Mesendoderm (in vitro differentiated cells): Measurements from ENCODE around the gene PPP4R1. TPM values are rescaled to one million over a fixed set of nuclear protein-coding genes. Genes with fewer than 3 reads are reported as not detected.

ENCODE experiments used
- DNase-seq: peaks from one replicate; pipeline ENCODE4 v3.0.0; 2013
- H2AK5ac ChIP-seq: 2 replicates; pipeline ENCODE4 v1.6.1; 2013; ENCODE audit warnings: low read length, inconsistent platforms
- H2BK120ac ChIP-seq: 2 replicates; pipeline ENCODE4 v1.6.1; 2013; ENCODE audit warnings: low read depth, mild to moderate bottlenecking, low read length, moderate library complexity, mixed read lengths
- H2BK15ac ChIP-seq: replicated peaks from 2 replicates; pipeline ENCODE4 v1.6.1; 2013; ENCODE audit warnings: low read depth, mild to moderate bottlenecking, moderate library complexity
- H2BK5ac ChIP-seq: 2 replicates; pipeline ENCODE4 v1.6.1; 2013; ENCODE audit warnings: low read length, inconsistent platforms
- H3K18ac ChIP-seq: 2 replicates; pipeline ENCODE4 v1.6.1; 2013; ENCODE audit warnings: mild to moderate bottlenecking, low read length, mixed read lengths
- H3K23ac ChIP-seq: one replicate; pipeline ENCODE4 v1.6.1; 2013; ENCODE audit warnings: low read length
- H3K27ac ChIP-seq: 2 replicates; pipeline ENCODE4 v1.5.1; 2013; ENCODE audit warnings: low read depth, mild to moderate bottlenecking, inconsistent platforms, low read length, moderate library complexity
- H3K27me3 ChIP-seq: 2 replicates; pipeline ENCODE4 v1.6.1; 2013; ENCODE audit warnings: low read length, control low read depth, mild to moderate bottlenecking, inconsistent platforms; ENCODE audit not compliant: insufficient read depth, poor library complexity
- H3K36me3 ChIP-seq: 2 replicates; pipeline ENCODE4 v1.6.1; 2013; ENCODE audit warnings: low read length, inconsistent platforms; ENCODE audit not compliant: control insufficient read depth, insufficient read depth
- H3K4ac ChIP-seq: one replicate; pipeline ENCODE4 v1.6.1; 2013; ENCODE audit warnings: low read depth, mild to moderate bottlenecking, low read length, moderate library complexity
- H3K4me1 ChIP-seq: 2 replicates; pipeline ENCODE4 v1.6.1; 2013; ENCODE audit warnings: low read depth, low read length, inconsistent platforms; ENCODE audit not compliant: control insufficient read depth
- H3K4me2 ChIP-seq: 2 replicates; pipeline ENCODE4 v1.6.1; 2013; ENCODE audit warnings: low read length
- H3K4me3 ChIP-seq: 2 replicates; pipeline ENCODE4 v1.5.1; 2013; ENCODE audit warnings: mild to moderate bottlenecking, low read length
- H3K56ac ChIP-seq: one replicate; pipeline ENCODE4 v1.6.1; 2013; ENCODE audit warnings: low read length
- H3K79me1 ChIP-seq: 2 replicates; pipeline ENCODE4 v1.6.1; 2013; ENCODE audit warnings: low read length, inconsistent platforms
- H3K79me2 ChIP-seq: 2 replicates; pipeline ENCODE4 v1.6.1; 2013; ENCODE audit warnings: mild to moderate bottlenecking, low read length; ENCODE audit not compliant: control insufficient read depth, insufficient read depth
- H3K9ac ChIP-seq: 2 replicates; pipeline ENCODE4 v1.6.1; 2013; ENCODE audit warnings: low read length, inconsistent platforms
- H4K5ac ChIP-seq: one replicate; pipeline ENCODE4 v1.6.1; 2013; ENCODE audit warnings: low read length
- H4K8ac ChIP-seq: one replicate; pipeline ENCODE4 v1.6.1; 2013; ENCODE audit warnings: low read depth, mild to moderate bottlenecking, control low read depth, low read length, moderate library complexity
- WGBS: extraction: QIAGEN DNeasy Blood & Tissue Kit; methylation state at CpG from one replicate; pipeline ENCODE4 v1.1.7; 2013; ENCODE audit warnings: low lambda C conversion rate, missing lambda C conversion rate; ENCODE audit not compliant: insufficient coverage; ENCODE audit errors: extremely low coverage; 5-methylcytosine and 5-hydroxymethylcytosine counted together
- polyA plus RNA-seq, 2 experiments: library from polyadenylated mRNA; stranded (reverse); fragments of 200-250 nt; gene quantifications; one replicate each; pipeline ENCODE4 v1.2.3, GENCODE V29; 2013

Gene PPP4R1, protein sequence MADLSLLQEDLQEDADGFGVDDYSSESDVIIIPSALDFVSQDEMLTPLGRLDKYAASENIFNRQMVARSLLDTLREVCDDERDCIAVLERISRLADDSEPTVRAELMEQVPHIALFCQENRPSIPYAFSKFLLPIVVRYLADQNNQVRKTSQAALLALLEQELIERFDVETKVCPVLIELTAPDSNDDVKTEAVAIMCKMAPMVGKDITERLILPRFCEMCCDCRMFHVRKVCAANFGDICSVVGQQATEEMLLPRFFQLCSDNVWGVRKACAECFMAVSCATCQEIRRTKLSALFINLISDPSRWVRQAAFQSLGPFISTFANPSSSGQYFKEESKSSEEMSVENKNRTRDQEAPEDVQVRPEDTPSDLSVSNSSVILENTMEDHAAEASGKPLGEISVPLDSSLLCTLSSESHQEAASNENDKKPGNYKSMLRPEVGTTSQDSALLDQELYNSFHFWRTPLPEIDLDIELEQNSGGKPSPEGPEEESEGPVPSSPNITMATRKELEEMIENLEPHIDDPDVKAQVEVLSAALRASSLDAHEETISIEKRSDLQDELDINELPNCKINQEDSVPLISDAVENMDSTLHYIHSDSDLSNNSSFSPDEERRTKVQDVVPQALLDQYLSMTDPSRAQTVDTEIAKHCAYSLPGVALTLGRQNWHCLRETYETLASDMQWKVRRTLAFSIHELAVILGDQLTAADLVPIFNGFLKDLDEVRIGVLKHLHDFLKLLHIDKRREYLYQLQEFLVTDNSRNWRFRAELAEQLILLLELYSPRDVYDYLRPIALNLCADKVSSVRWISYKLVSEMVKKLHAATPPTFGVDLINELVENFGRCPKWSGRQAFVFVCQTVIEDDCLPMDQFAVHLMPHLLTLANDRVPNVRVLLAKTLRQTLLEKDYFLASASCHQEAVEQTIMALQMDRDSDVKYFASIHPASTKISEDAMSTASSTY
- polyA plus RNA-seq (2013, experiment 1 of 2) = 83.0 TPM
- 85.7 TPM for polyA plus RNA-seq (2013, experiment 2 of 2)

DNA sequence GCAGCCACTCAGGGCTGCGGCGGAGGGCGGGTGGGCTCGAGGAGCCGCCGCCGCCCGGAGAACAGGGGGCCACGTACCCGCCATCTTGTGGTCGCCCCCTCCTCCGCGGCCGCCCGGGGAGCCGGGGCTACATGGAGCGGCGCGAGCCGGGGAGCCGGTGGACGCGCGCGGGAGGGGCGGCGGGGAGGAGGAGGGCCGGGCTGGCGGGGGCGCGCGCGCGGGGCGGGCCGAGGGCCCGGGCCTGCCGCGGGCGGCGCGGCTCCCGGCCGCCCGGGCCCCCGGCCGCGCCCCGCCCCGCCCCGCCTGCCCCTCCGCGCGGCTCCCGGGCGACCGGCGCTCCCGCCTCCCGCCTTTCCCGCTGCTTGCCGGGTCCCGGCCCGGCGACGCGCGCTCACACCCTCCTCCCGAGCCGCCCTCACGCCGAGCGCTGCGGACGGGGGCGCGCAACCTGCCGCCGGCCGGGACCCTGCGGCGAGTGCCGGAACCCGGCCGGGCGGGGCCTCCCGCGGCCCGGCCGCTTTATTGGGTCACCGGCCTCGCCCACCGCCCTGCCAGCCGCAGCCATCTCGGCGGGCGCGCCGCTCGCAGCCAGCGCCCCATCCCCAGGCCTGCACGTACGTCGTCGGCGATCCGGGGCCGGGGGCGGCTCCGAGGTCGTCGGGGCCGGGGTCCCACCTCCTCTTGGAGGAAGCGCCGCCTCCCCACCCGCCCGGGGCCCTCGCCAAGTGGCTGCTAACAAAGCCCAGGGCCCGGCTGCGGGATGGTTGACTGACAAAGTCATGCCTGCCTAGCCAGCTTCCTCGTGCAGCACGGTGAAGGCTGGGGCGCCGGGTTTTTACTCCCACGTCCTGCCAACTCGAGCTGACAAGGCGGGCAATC lies at the start of gene PPP4R1:
Gene PPP4R1, minus strand, starts transcription at position 159 of the 879 bp plus-strand sequence. Its CDS starts 75 bp downstream, at position 84.
- peak within 1 kb of the TSS; percentile 97 for H3K56ac ChIP-seq
- DNase-seq = peak; percentile 93
- no CpG with 5 or more reads among the region's 127 CpGs for WGBS

DNA sequence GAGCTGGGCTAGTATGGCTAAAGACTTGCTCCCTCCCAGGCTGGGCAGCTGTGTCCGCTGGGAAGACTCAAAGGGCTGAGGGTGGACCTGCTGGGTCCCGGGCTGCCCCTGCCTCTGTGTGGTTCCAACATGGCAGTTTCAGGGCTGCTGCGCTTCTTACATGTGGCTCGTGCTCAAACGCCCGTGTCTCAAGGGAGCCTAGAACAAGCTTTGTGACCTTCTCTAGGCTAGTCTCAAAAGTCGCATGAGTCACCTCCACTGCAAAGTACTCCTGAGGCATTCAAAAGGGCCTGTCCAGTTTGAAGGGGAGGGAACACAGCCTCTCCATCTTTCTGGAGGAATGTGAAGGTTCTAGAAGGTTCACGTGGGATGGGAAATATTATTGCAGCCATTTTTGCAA lies 49.0 kb upstream of the PPP4R1 start:
- H3K4me1 ChIP-seq = no peaks in the 10 kb centered on the region
- no peak overlapping the region for H4K8ac ChIP-seq
- H3K4me2 ChIP-seq = no peak overlapping the region
- H3K4me3 ChIP-seq = no peak overlapping the region
- no peaks in the 10 kb centered on the region for H3K36me3 ChIP-seq
- no peaks in the 10 kb centered on the region for H3K79me1 ChIP-seq
- no peak overlapping the region for H3K18ac ChIP-seq
- no peak overlapping the region for H3K9ac ChIP-seq
- no peak overlapping the region for H3K23ac ChIP-seq
- H4K5ac ChIP-seq = no peak overlapping the region
- DNase-seq = no peak
- H3K4ac ChIP-seq = no peak overlapping the region
- H3K79me2 ChIP-seq = no peaks in the 10 kb centered on the region
- H3K56ac ChIP-seq = no peak overlapping the region
- no CpG with 5 or more reads among the region's 8 CpGs for WGBS
- H2BK15ac ChIP-seq = no peak overlapping the region
- H2BK5ac ChIP-seq = no peak overlapping the region
- H2AK5ac ChIP-seq = no peak overlapping the region
- no peak overlapping the region for H3K27ac ChIP-seq
- no peaks in the 10 kb centered on the region for H3K27me3 ChIP-seq
- H2BK120ac ChIP-seq = no peak overlapping the region

More for the DNA sequence above, at the start of gene PPP4R1:
- Histone ChIP-seq H3K18ac (peak within 1 kb of the TSS; percentile 98), H3K23ac (peak within 1 kb of the TSS; percentile 69), H3K27me3 (no peaks in the 10 kb centered on the region), H2AK5ac (no peak within 1 kb of the TSS), H4K5ac (peak within 1 kb of the TSS; percentile 82), H3K79me1 (peaks cover 3% of the 10 kb centered on the region), H3K79me2 (peaks cover 29% of the 10 kb centered on the region), H2BK15ac (no peak within 1 kb of the TSS), H3K27ac (peak within 1 kb of the TSS; percentile 92), H3K36me3 (peaks cover 3% of the 10 kb centered on the region), H3K4ac (peak within 1 kb of the TSS; percentile 99), H4K8ac (peak within 1 kb of the TSS; percentile 81), H3K4me3 (peak within 1 kb of the TSS; percentile 89), H2BK5ac (peak within 1 kb of the TSS; percentile 69), H3K9ac (peak within 1 kb of the TSS; percentile 90), H3K4me2 (peak within 1 kb of the TSS; percentile 58), H2BK120ac (peak within 1 kb of the TSS; percentile 77), H3K4me1 (peaks cover 5% of the 10 kb centered on the region)

DNA sequence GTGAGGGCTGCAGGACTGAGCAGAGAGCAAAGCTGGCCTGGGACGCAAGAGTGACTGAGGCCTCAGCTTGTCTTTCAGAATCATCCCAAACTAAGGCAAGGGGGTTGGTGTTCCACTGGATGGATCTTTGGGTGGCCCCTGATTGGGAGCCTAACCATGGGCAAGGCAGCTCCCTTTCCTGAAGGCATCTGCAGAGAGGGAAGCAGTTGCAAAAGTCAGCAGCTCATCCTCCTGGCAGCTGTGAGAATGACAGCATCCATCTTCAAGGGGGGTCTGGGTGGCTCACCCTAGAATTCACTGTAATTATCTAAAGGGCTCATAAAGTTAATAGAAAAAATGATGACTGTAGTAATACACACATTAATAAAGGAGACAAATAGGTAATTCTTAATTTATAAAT lies 47.2 kb upstream of the PPP4R1 start:
- H3K18ac ChIP-seq = no peak overlapping the region
- no peak overlapping the region for H3K4ac ChIP-seq
- H3K79me2 ChIP-seq = no peaks in the 10 kb centered on the region
- no peaks in the 10 kb centered on the region for H3K79me1 ChIP-seq
- H3K23ac ChIP-seq = no peak overlapping the region
- no peak overlapping the region for H2BK15ac ChIP-seq
- H4K8ac ChIP-seq = no peak overlapping the region
- no peak overlapping the region for H3K56ac ChIP-seq
- no peaks in the 10 kb centered on the region for H3K36me3 ChIP-seq
- no CpG with 5 or more reads among the region's 1 CpG for WGBS
- no peak overlapping the region for H2BK120ac ChIP-seq
- no peak overlapping the region for H3K4me2 ChIP-seq
- no peak overlapping the region for H2BK5ac ChIP-seq
- H4K5ac ChIP-seq = no peak overlapping the region
- no peak overlapping the region for H2AK5ac ChIP-seq
- H3K27me3 ChIP-seq = no peaks in the 10 kb centered on the region
- no peak overlapping the region for H3K9ac ChIP-seq
- no peaks in the 10 kb centered on the region for H3K4me1 ChIP-seq
- no peak overlapping the region for H3K27ac ChIP-seq
- peak; percentile 61 for DNase-seq
- no peak overlapping the region for H3K4me3 ChIP-seq

DNA sequence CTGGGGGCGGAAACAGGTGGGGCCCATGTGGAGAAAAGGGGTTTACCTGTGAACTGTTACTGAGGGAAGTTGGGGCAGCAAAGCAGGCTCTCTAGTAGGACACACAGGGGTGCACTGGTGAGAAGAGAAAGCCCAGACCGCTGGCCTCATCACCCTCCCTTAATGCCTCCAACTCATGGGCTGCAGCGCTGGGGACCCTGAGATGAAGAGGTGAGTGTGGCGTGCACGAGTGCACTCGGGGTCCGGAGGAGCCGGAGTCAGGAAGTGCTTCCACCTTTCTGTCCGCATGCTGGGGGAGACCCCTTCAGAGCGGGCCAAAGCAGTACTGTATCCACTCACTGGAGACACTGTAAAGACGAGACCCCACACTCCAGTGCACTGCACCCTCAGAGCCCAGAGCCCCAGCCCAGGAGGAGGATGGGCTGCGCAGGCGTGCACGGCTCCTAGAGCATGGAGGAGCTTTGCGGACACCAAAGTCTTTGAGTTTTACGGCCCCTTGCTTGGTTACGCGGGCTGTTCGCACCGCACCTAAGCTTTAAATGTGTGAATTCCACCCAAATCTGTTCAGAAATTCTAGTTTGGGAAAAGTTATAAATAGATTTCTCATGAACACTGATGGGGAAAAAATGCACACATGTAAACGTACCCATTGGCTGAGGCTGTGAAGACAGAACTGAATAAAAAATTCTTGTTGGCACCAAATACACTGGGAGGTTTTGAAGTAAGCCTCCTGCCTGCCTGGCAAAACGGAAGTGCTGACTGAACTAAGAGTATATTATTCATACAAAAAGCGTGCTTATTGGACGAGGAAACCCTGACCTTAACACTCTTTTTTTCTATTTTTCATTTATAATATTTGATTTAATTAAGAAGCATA lies 45.4 kb upstream of the PPP4R1 start:
- no peaks in the 10 kb centered on the region for H3K79me1 ChIP-seq
- no peaks in the 10 kb centered on the region for H3K27me3 ChIP-seq
- H4K5ac ChIP-seq = no peak overlapping the region
- no peak overlapping the region for H2BK120ac ChIP-seq
- H2BK15ac ChIP-seq = no peak overlapping the region
- no peak for DNase-seq
- H3K56ac ChIP-seq = no peak overlapping the region
- no peaks in the 10 kb centered on the region for H3K36me3 ChIP-seq
- H3K79me2 ChIP-seq = no peaks in the 10 kb centered on the region
- no peak overlapping the region for H2BK5ac ChIP-seq
- H3K23ac ChIP-seq = no peak overlapping the region
- H3K9ac ChIP-seq = no peak overlapping the region
- H4K8ac ChIP-seq = no peak overlapping the region
- no peak overlapping the region for H3K4me3 ChIP-seq
- H3K4me1 ChIP-seq = no peaks in the 10 kb centered on the region
- no peak overlapping the region for H2AK5ac ChIP-seq
- no CpG with 5 or more reads among the region's 24 CpGs for WGBS
- H3K27ac ChIP-seq = no peak overlapping the region
- no peak overlapping the region for H3K4me2 ChIP-seq
- H3K4ac ChIP-seq = no peak overlapping the region
- no peak overlapping the region for H3K18ac ChIP-seq
